ENCODE results near the gene VTI1A. TPM values are rescaled to one million over a fixed set of nuclear protein-coding genes. Genes with fewer than 3 reads are reported as not detected.
A peak's percentile ranks its signal among the peaks of the same experiment; 100 is the strongest.

The VTI1A gene
- total and polyA plus RNA-seq, 2 of the 13 experiments (the other 11 are each of a cell fraction or from before 2014, with no cell fraction given), result 11.7 to 32.7 TPM

GRCh38 chr10:112658900-112659638 is 212.1 kb downstream of the VTI1A start (continued):
- peak; percentile 29; the same call in 1 of the 2 replicates for TF ChIP-seq ARID3A (IDR thresholded peaks at IDR 0.05; ENCODE audit: low read depth, low read length)
- TF ChIP-seq SOX6 (IDR thresholded peaks at IDR 0.05), result no peak
- peak; percentile 78 for TF ChIP-seq SOX6 (CRISPR knock-in tag; IDR thresholded peaks at IDR 0.05)
- TF ChIP-seq KMT2A (CRISPR knock-in tag; IDR thresholded peaks at IDR 0.05), result no peak
- TF ChIP-seq ADNP (CRISPR knock-in tag; IDR thresholded peaks at IDR 0.05), result no peak
- TF ChIP-seq FOXA3 (CRISPR knock-in tag; IDR thresholded peaks at IDR 0.05), result peak; percentile 94
- TF ChIP-seq, protein P1, sequence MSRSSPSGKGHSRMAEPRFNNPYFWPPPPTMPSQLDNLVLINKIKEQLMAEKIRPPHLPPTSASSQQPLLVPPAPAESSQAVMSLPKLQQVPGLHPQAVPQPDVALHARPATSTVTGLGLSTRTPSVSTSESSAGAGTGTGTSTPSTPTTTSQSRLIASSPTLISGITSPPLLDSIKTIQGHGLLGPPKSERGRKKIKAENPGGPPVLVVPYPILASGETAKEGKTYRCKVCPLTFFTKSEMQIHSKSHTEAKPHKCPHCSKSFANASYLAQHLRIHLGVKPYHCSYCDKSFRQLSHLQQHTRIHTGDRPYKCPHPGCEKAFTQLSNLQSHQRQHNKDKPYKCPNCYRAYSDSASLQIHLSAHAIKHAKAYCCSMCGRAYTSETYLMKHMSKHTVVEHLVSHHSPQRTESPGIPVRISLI (CRISPR knock-in tag; IDR thresholded peaks at IDR 0.05; ENCODE audit: borderline replicate concordance), result peak; percentile 43; the same call in 1 of the 2 replicates
- 0 out of 2 replicates have a peak, but pooled peaks have one; percentile 17 for TF ChIP-seq FOXK1 (CRISPR knock-in tag; IDR thresholded peaks at IDR 0.05; ENCODE audit: borderline replicate concordance, low read depth)
- peak; percentile 72; the same call in 1 of the 2 replicates for TF ChIP-seq HOMEZ (CRISPR knock-in tag; IDR thresholded peaks at IDR 0.05; ENCODE audit: low read depth)
- TF ChIP-seq MAFF (IDR thresholded peaks at IDR 0.05; ENCODE audit: low read depth, low read length), result peak; percentile 87
- TF ChIP-seq ZNF33A (CRISPR knock-in tag; IDR thresholded peaks at IDR 0.05; ENCODE audit: borderline replicate concordance), result 0 out of 2 replicates have a peak, but pooled peaks have one; percentile 46
- no peak for TF ChIP-seq PCBP2 (optimal IDR thresholded peaks at IDR 0.05; ENCODE audit: low read depth, low read length, poor library complexity, severe bottlenecking)
- peak; percentile 74; the same call in 1 of the 2 replicates for TF ChIP-seq ZNF609 (CRISPR knock-in tag; IDR thresholded peaks at IDR 0.05; ENCODE audit: borderline replicate concordance)
- TF ChIP-seq, protein P2, sequence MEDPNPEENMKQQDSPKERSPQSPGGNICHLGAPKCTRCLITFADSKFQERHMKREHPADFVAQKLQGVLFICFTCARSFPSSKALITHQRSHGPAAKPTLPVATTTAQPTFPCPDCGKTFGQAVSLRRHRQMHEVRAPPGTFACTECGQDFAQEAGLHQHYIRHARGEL (CRISPR knock-in tag; IDR thresholded peaks at IDR 0.05), result no peak
- 0 out of 2 replicates have a peak, but pooled peaks have one; percentile 65 for TF ChIP-seq MBD4 (IDR thresholded peaks at IDR 0.05; ENCODE audit: borderline replicate concordance, low read length)
- TF ChIP-seq GATA4 (IDR thresholded peaks at IDR 0.05; ENCODE audit: borderline replicate concordance, low read depth), result peak; percentile 66; the same call in 1 of the 2 replicates
- peak; percentile 66; the same call in 1 of the 2 replicates for TF ChIP-seq NFIC (IDR thresholded peaks at IDR 0.05; ENCODE audit: low read length)
- TF ChIP-seq RXRB (CRISPR knock-in tag; IDR thresholded peaks at IDR 0.05; ENCODE audit: borderline replicate concordance), result peak; percentile 38; the same call in 1 of the 2 replicates
- no peak for TF ChIP-seq TEAD2 (CRISPR knock-in tag; IDR thresholded peaks at IDR 0.05)

Measured in HepG2 (cell line).